Smooth muscle cell (in vitro differentiated cells): ENCODE measurements around the gene GOLGA3. TPM values are rescaled to one million over a fixed set of nuclear protein-coding genes. Genes with fewer than 3 reads are reported as not detected.
"Not testable (repeated sequence)": the region's sequence is repeated elsewhere in the genome, so short reads cannot be mapped to it uniquely, and the experiment has no call there.

Source experiments
- DNase-seq: peaks from one replicate; lab custom pipeline; 2025; ENCODE audit not compliant: unreplicated experiment; lab: John Stamatoyannopoulos, UW
- H2AFZ ChIP-seq: fragments of 200-600 bp; sonication (generic); 2 replicates; pipeline ENCODE4 v1.6.0; 2016; ENCODE audit warnings: antibody characterized with exemption, low read depth, mild to moderate bottlenecking
- H3F3A ChIP-seq: fragments of 200-600 bp; sonication (generic); 2 replicates; pipeline ENCODE4 v1.6.0; 2017; ENCODE audit warnings: antibody characterized with exemption, low read depth
- H3K27ac ChIP-seq: fragments of 200-600 bp; sonication (generic); 2 replicates; pipeline ENCODE4 v1.5.1; 2016; ENCODE audit warnings: low read depth, mild to moderate bottlenecking
- H3K27me3 ChIP-seq: fragments of 200-600 bp; sonication (generic); 2 replicates; pipeline ENCODE4 v1.6.1; 2016; ENCODE audit warnings: low read depth, mild to moderate bottlenecking
- H3K36me3 ChIP-seq: fragments of 200-600 bp; sonication (generic); 2 replicates; pipeline ENCODE4 v1.5.1; 2016; ENCODE audit warnings: low read depth
- H3K4me1 ChIP-seq: fragments of 200-600 bp; sonication (generic); 2 replicates; pipeline ENCODE4 v1.5.1; 2016; ENCODE audit warnings: low read depth
- H3K4me2 ChIP-seq: fragments of 200-600 bp; sonication (generic); 2 replicates; pipeline ENCODE4 v1.6.0; 2016; ENCODE audit warnings: mild to moderate bottlenecking
- H3K4me3 ChIP-seq: fragments of 200-600 bp; sonication (generic); 2 replicates; pipeline ENCODE4 v1.5.1; 2016; ENCODE audit warnings: mild to moderate bottlenecking
- H3K79me2 ChIP-seq: fragments of 200-600 bp; sonication (generic); 2 replicates; pipeline ENCODE4 v1.6.0; 2016; ENCODE audit warnings: low read depth, mild to moderate bottlenecking
- H3K9ac ChIP-seq: fragments of 200-600 bp; sonication (generic); 2 replicates; pipeline ENCODE4 v1.6.0; 2016; ENCODE audit warnings: low read depth
- H3K9me3 ChIP-seq: fragments of 200-600 bp; sonication (generic); replicated peaks from 2 replicates; pipeline ENCODE4 v1.5.1; 2016; ENCODE audit warnings: low read depth
- H4K20me1 ChIP-seq: fragments of 200-600 bp; sonication (generic); 2 replicates; pipeline ENCODE4 v1.6.0; 2016; ENCODE audit warnings: low read depth
- WGBS: methylation state at CpG from one replicate; pipeline ENCODE4 v1.1.7; 2016; ENCODE audit warnings: low lambda C conversion rate; 5-methylcytosine and 5-hydroxymethylcytosine counted together
- polyA plus RNA-seq: library from polyadenylated mRNA; unstranded; fragments of >200 nt; fragmentation: Nextera tagmentation; extraction: Ambion mirVana; gene quantifications from 2 replicates; pipeline ENCODE4 v1.2.1, GENCODE V29; 2016
- total RNA-seq: library from RNA; depleted of rRNA; stranded (reverse); fragments of >200 nt; gene quantifications from 2 replicates; pipeline ENCODE4 v1.2.3, GENCODE V29; 2014
- TF ChIP-seq, protein P1 (sequence below): fragments of 200-600 bp; sonication (generic); IDR thresholded peaks from 2 replicates; pipeline ENCODE4 v1.5.1; 2017; ENCODE audit warnings: borderline replicate concordance, mild to moderate bottlenecking, antibody characterized with exemption; ENCODE audit not compliant: insufficient read depth, poor library complexity, severe bottlenecking

The GOLGA3 gene
- total and polyA plus RNA-seq, 2 experiments from 2014 or later, result 25.1 to 34.5 TPM

DNA sequence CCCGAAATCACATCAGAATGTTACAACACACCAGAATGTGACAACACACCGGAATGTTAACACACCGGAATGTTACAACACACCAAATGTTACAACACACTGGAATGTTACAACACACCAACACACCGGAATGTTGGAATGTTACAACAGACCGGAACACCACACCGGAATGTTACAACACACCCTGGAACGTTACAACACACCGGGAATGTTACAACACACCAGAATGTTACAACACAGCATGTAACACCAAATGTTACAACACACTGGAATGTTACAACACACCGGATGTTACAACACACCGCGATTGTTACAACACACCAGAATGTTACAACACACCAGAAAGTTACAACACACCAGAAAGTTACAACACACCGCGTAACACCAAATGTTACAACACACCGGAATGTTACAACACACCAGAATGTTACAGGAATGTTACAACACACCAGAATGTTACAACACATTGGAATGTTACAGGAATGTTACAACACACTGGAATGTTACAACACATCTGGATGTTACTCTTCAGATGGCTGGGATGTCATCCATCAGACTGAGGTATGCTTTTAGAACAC is 37.7 kb upstream of the GOLGA3 start:
- Histone ChIP-seq H3K79me2 (peaks cover 17% of the 10 kb centered on the region), H3K36me3 (peaks cover 6% of the 10 kb centered on the region), H3F3A (peaks cover 13% of the 10 kb centered on the region), H3K27ac (peak overlapping the region; percentile 52), H3K27me3 (no peaks in the 10 kb centered on the region), H3K9me3 (no peaks in the 10 kb centered on the region), H4K20me1 (peaks cover 4% of the 10 kb centered on the region), H2AFZ (no peak overlapping the region), H3K4me1 (no peaks in the 10 kb centered on the region), H3K9ac (no peak overlapping the region), H3K4me3 (no peak overlapping the region), H3K4me2 (no peak overlapping the region)
- 84% methylated on average over 14 of the region's 14 CpGs for WGBS
- DNase-seq, result no peak
- TF ChIP-seq, protein P1, sequence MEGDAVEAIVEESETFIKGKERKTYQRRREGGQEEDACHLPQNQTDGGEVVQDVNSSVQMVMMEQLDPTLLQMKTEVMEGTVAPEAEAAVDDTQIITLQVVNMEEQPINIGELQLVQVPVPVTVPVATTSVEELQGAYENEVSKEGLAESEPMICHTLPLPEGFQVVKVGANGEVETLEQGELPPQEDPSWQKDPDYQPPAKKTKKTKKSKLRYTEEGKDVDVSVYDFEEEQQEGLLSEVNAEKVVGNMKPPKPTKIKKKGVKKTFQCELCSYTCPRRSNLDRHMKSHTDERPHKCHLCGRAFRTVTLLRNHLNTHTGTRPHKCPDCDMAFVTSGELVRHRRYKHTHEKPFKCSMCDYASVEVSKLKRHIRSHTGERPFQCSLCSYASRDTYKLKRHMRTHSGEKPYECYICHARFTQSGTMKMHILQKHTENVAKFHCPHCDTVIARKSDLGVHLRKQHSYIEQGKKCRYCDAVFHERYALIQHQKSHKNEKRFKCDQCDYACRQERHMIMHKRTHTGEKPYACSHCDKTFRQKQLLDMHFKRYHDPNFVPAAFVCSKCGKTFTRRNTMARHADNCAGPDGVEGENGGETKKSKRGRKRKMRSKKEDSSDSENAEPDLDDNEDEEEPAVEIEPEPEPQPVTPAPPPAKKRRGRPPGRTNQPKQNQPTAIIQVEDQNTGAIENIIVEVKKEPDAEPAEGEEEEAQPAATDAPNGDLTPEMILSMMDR, result no peak

DNA sequence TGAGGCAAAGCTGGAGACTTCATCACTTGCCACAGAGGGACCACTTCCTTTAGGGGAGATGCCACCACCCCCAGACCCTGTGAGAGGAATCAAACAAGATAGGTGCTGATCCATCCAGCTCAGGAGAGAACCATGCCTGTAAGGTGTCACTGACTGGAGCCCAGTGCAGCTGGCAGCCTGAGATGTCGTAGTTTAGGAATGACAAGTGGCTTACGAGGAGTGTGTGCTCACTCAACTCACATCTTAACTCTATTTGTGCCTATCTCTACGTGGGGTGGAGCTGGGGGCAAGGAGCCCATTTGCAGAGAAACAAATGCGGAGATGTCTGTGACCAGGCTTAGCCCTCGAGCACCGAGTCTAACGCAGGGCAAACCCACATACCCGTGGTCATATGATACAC is 32.9 kb upstream of the GOLGA3 start:
- peaks cover 14% of the 10 kb centered on the region for H3K79me2 ChIP-seq

DNA sequence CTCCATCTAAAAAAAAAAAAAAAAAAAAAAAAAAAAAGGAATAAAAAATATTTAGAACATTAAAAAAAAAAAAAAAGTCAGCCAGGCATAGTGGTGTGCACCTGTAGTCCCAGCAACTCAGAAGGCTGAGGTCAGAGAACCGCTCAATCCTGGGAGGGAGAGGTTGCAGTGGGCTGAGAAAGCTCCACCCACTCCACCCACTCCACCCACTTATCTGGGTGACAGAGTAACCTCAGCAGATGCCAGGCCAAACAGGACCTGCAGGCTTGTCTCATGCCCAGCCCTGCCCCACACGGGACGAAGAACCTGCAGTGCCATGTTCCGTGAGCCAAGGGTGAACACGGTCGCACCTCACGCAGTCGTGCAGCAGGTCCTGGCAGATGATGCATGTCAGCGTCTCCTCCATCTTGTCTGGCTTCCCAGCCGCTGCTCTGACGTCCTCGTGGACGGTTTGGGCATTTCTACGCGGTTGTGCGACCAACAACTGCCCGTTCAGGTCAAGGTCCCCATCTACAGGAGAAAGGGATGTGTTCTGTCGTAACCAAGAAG is 30.1 kb upstream of the GOLGA3 start:
- no peak overlapping the region for H3K9ac ChIP-seq
- no peaks in the 10 kb centered on the region for H3F3A ChIP-seq
- 99% methylated on average over 18 of the region's 18 CpGs for WGBS
- H3K79me2 ChIP-seq, result peaks cover 1% of the 10 kb centered on the region
- H3K36me3 ChIP-seq, result peaks cover 8% of the 10 kb centered on the region
- H3K4me2 ChIP-seq, result no peak overlapping the region
- H3K27ac ChIP-seq, result no peak overlapping the region
- H3K9me3 ChIP-seq, result no peaks in the 10 kb centered on the region
- no peak overlapping the region for H2AFZ ChIP-seq
- no peaks in the 10 kb centered on the region for H3K27me3 ChIP-seq
- TF ChIP-seq, protein P1, result no peak
- H3K4me3 ChIP-seq, result no peak overlapping the region
- H4K20me1 ChIP-seq, result no peaks in the 10 kb centered on the region
- DNase-seq, result no peak
- H3K4me1 ChIP-seq, result no peaks in the 10 kb centered on the region

More for the DNA sequence above, 32.9 kb upstream of the GOLGA3 start:
- 94% methylated on average over 8 of the region's 8 CpGs for WGBS
- H3K4me1 ChIP-seq, result no peaks in the 10 kb centered on the region
- H3F3A ChIP-seq, result peaks cover 8% of the 10 kb centered on the region
- no peak for DNase-seq
- H3K27ac ChIP-seq, result no peak overlapping the region
- H3K27me3 ChIP-seq, result no peaks in the 10 kb centered on the region
- H3K9ac ChIP-seq, result no peak overlapping the region
- no peak overlapping the region for H3K4me3 ChIP-seq
- H2AFZ ChIP-seq, result no peak overlapping the region
- peaks cover 14% of the 10 kb centered on the region for H3K36me3 ChIP-seq
- H3K9me3 ChIP-seq, result no peaks in the 10 kb centered on the region
- peaks cover 4% of the 10 kb centered on the region for H4K20me1 ChIP-seq
- no peak overlapping the region for H3K4me2 ChIP-seq
- TF ChIP-seq, protein P1, result no peak

DNA sequence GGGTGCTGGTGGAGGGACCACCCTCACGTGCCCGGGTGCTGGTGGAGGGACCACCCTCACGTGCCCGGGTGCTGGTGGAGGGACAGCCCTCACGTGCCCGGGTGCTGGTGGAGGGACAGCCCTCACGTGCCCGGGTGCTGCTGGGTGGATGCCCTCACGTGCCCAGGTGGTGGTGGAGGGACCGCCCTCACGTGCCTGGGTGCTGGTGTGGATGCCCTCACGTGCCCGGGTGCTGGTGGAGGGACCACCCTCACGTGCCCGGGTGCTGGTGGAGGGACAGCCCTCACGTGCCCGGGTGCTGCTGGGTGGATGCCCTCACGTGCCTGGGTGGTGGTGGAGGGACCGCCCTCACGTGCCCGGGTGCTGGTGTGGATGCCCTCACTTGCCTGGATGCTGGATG is 28.4 kb upstream of the GOLGA3 start:
- not testable (repeated sequence) for DNase-seq, H4K20me1 ChIP-seq, H3K9ac ChIP-seq, H3F3A ChIP-seq, H3K27me3 ChIP-seq, H3K4me3 ChIP-seq, H3K4me1 ChIP-seq, H3K27ac ChIP-seq, H3K4me2 ChIP-seq, H3K79me2 ChIP-seq, H2AFZ ChIP-seq, H3K36me3 ChIP-seq, H3K9me3 ChIP-seq
- WGBS, result 95% methylated on average over 21 of the region's 21 CpGs
